Testis (tissue), 3 donors: ENCODE measurements around the gene LKAAEAR1. TPM values are rescaled to one million over a fixed set of nuclear protein-coding genes. Genes with fewer than 3 reads are reported as not detected.

Source experiments
- DNase-seq: peaks from one replicate; pipeline ENCODE4 v3.0.0-alpha.2; 2019
- H3K27ac ChIP-seq, 2 donors: fragments of 200-600 bp; sonication (generic); one replicate each; pipeline ENCODE4 v1.5.1; 2019
- H3K27me3 ChIP-seq: fragments of 200-600 bp; sonication (generic); one replicate; pipeline ENCODE4 v1.5.1; 2019
- H3K36me3 ChIP-seq: fragments of 200-600 bp; sonication (generic); one replicate; pipeline ENCODE4 v1.5.1; 2017; ENCODE audit warnings: low read depth; ENCODE audit errors: missing control alignments
- H3K4me1 ChIP-seq: fragments of 200-600 bp; sonication (generic); one replicate; pipeline ENCODE4 v1.5.1; 2019
- H3K4me3 ChIP-seq, 2 donors: fragments of 200-600 bp; sonication (generic); one replicate each; pipeline ENCODE4 v1.5.1; 2017 to 2019
- H3K9me3 ChIP-seq: fragments of 200-600 bp; sonication (generic); one replicate; pipeline ENCODE4 v1.5.1; 2017
- CTCF ChIP-seq, 3 experiments: fragments of 450-650 bp in 2 of 3; fragments of 200-600 bp in 1 of 3; sonication (generic) in 1 of 3; IDR thresholded peaks; one replicate each; pipeline ENCODE4 v1.5.1; 2016 to 2019; ENCODE audit warnings: antibody characterized with exemption in 3 of 3, mild to moderate bottlenecking in 2 of 3, moderate library complexity in 1 of 3
- POLR2A ChIP-seq: fragments of 450-650 bp; IDR thresholded peaks from one replicate; pipeline ENCODE4 v1.6.1; 2017; ENCODE audit warnings: antibody characterized with exemption, mild to moderate bottlenecking, moderate library complexity
- WGBS, 2 donors: methylation state at CpG; one replicate each; pipeline ENCODE4 v1.1.5; 2018; 5-methylcytosine and 5-hydroxymethylcytosine counted together
- intact Hi-C: fragments of 100-400 bp; cut with DNase I; formaldehyde crosslinking; loops from one replicate; pipeline ENCODE4 v1.15.1; 2023; ENCODE audit warnings: low total_unique reads
- polyA plus RNA-seq: library from polyadenylated mRNA; stranded (reverse); fragments of 350-450 nt; fragmentation: Illumina TruSeq; extraction: RNeasy Lipid Tissue Mini Kit (QIAGEN cat#74804); gene quantifications from one replicate; pipeline ENCODE4 v1.2.3, GENCODE V29; 2014; ENCODE audit warnings: low read depth, low replicate concordance; ENCODE audit not compliant: insufficient read depth
- total RNA-seq, 2 donors: library from RNA; depleted of rRNA; stranded (reverse); fragments of >200 nt; gene quantifications; one replicate each; pipeline ENCODE4 v1.2.3, GENCODE V29; 2016

LKAAEAR1 gene
- total and polyA plus RNA-seq, 3 donors from 2014 or later, result 6.6 to 89.9 (median 45.3) TPM

- H3K4me3 ChIP-seq, result no peak overlapping the region
- H3K9me3 ChIP-seq, result no peaks in the 10 kb centered on the region
- TF ChIP-seq POLR2A (no peak), CTCF (IDR thresholded peaks at IDR 0.05) (no peak)
- WGBS, 2 donors, result 93 to 95% methylated on average over 7 to 20 of the region's 20 CpGs
- H3K4me1 ChIP-seq, result peaks cover 9% of the 10 kb centered on the region
- no peak for DNase-seq
- no peak overlapping the region for H3K27ac ChIP-seq
- H3K36me3 ChIP-seq, result no peaks in the 10 kb centered on the region
- no peaks in the 10 kb centered on the region for H3K27me3 ChIP-seq
- intact Hi-C loops, result no loop called here
Measured at GRCh38 chr20:64069209-64069613, 15.0 kb downstream of the LKAAEAR1 start.

- Histone ChIP-seq H3K27ac (no peak overlapping the region), H3K4me1 (peaks cover 14% of the 10 kb centered on the region), H3K27me3 (no peaks in the 10 kb centered on the region), H3K36me3 (no peaks in the 10 kb centered on the region), H3K4me3 (no peak overlapping the region), H3K9me3 (no peaks in the 10 kb centered on the region)
- DNase-seq, result no peak
- intact Hi-C loops, result no loop called here
- TF ChIP-seq POLR2A (no peak), CTCF (IDR thresholded peaks at IDR 0.05) (no peak)
- 79 to 80% methylated on average over 8 to 12 of the region's 12 CpGs for WGBS, 2 donors
Measured at GRCh38 chr20:64068386-64069208, 15.6 kb downstream of the LKAAEAR1 start.

GRCh38 chr20:64067733-64068307 lies 16.4 kb downstream of the LKAAEAR1 start:
- intact Hi-C loops, result no loop called here
- 77 to 78% methylated on average over 9 to 12 of the region's 12 CpGs for WGBS, 2 donors
- no peaks in the 10 kb centered on the region for H3K36me3 ChIP-seq

GRCh38 chr20:64067005-64067632 lies 17.1 kb downstream of the LKAAEAR1 start:
- intact Hi-C loops, result no loop called here

More at GRCh38 chr20:64067733-64068307, 16.4 kb downstream of the LKAAEAR1 start:
- Histone ChIP-seq H3K9me3 (no peaks in the 10 kb centered on the region), H3K4me3 (no peak overlapping the region), H3K27ac (no peak overlapping the region), H3K4me1 (peaks cover 14% of the 10 kb centered on the region), H3K27me3 (no peaks in the 10 kb centered on the region)
- no peak for TF ChIP-seq CTCF (IDR thresholded peaks at IDR 0.05)
- no peak for TF ChIP-seq POLR2A
- DNase-seq, result no peak

More at GRCh38 chr20:64067005-64067632, 17.1 kb downstream of the LKAAEAR1 start:
- H3K27me3 ChIP-seq, result no peaks in the 10 kb centered on the region
- peaks cover 20% of the 10 kb centered on the region for H3K4me1 ChIP-seq
- WGBS, 2 donors, result 71 to 86% methylated on average over 2 to 6 of the region's 6 CpGs
- TF ChIP-seq CTCF (IDR thresholded peaks at IDR 0.05) (no peak), POLR2A (no peak)
- H3K9me3 ChIP-seq, result no peaks in the 10 kb centered on the region
- no peaks in the 10 kb centered on the region for H3K36me3 ChIP-seq
- H3K27ac ChIP-seq, result no peak overlapping the region
- H3K4me3 ChIP-seq, result no peak overlapping the region
- DNase-seq, result no peak
